Neural cell (in vitro differentiated cells): Measurements from ENCODE around the gene SLC22A23. TPM values are rescaled to one million over a fixed set of nuclear protein-coding genes. Genes with fewer than 3 reads are reported as not detected.
"Not testable (repeated sequence)": the region's sequence is repeated elsewhere in the genome, so short reads cannot be mapped to it uniquely, and the experiment has no call there.

Source experiments
- H2AFZ ChIP-seq: fragments of 200-600, 300-800 bp; sonication (generic), shearing (Covaris generic); 2 replicates; pipeline ENCODE4 v1.6.0; 2014; ENCODE audit warnings: low read depth, mild to moderate bottlenecking, antibody characterized with exemption, low read length, moderate library complexity
- H3F3A ChIP-seq: fragments of 200-600 bp; shearing (Covaris generic); 2 replicates; pipeline ENCODE4 v1.6.1; 2016; ENCODE audit warnings: mild to moderate bottlenecking, moderate library complexity, mixed read lengths, antibody characterized with exemption, low read length; ENCODE audit not compliant: insufficient read depth, poor library complexity, severe bottlenecking
- H3K27ac ChIP-seq: fragments of 200-600, 300-800 bp; sonication (generic), shearing (Covaris generic); 2 replicates; pipeline ENCODE4 v1.5.1; 2014; ENCODE audit warnings: mild to moderate bottlenecking, low read length, moderate library complexity
- H3K27me3 ChIP-seq: fragments of 300-800, 200-600 bp; sonication (generic), shearing (Covaris generic); 2 replicates; pipeline ENCODE4 v1.6.0; 2014; ENCODE audit warnings: mild to moderate bottlenecking, low read depth, low read length, moderate library complexity; ENCODE audit not compliant: insufficient read depth
- H3K36me3 ChIP-seq: fragments of 300-800, 200-600 bp; sonication (generic), shearing (Covaris generic); 2 replicates; pipeline ENCODE4 v1.5.1; 2014; ENCODE audit warnings: mild to moderate bottlenecking, antibody characterized with exemption, low read length, moderate library complexity; ENCODE audit not compliant: insufficient read depth
- H3K4me2 ChIP-seq: fragments of 300-800, 200-600 bp; sonication (generic), shearing (Covaris generic); 2 replicates; pipeline ENCODE4 v1.6.0; 2014; ENCODE audit warnings: mild to moderate bottlenecking, low read length
- H3K4me3 ChIP-seq: fragments of 300-800, 200-600 bp; sonication (generic), shearing (Covaris generic); 2 replicates; pipeline ENCODE4 v1.5.1; 2014; ENCODE audit warnings: mild to moderate bottlenecking, low read length, moderate library complexity
- H3K79me2 ChIP-seq: fragments of 200-600 bp; shearing (Covaris generic); replicated peaks from 2 replicates; pipeline ENCODE4 v1.6.0; 2014; ENCODE audit warnings: mild to moderate bottlenecking, low read length, moderate library complexity; ENCODE audit not compliant: insufficient read depth
- H3K9ac ChIP-seq: fragments of 300-800, 200-600 bp; sonication (generic), shearing (Covaris generic); 2 replicates; pipeline ENCODE4 v1.6.1; 2016; ENCODE audit warnings: mild to moderate bottlenecking, low read length, mixed read lengths
- H3K9me2 ChIP-seq: fragments of 200-600 bp; shearing (Covaris generic); 2 replicates; pipeline ENCODE4 v1.6.1; 2016; ENCODE audit warnings: mild to moderate bottlenecking, low read length, mixed read lengths; ENCODE audit not compliant: insufficient read depth
- H3K9me3 ChIP-seq: fragments of 200-600, 300-800 bp; sonication (generic), shearing (Covaris generic); 2 replicates; pipeline ENCODE4 v1.6.1; 2016; ENCODE audit warnings: mild to moderate bottlenecking, mixed run types, low read length, moderate library complexity, mixed read lengths
- H4K20me1 ChIP-seq: fragments of 200-600 bp; shearing (Covaris generic); 2 replicates; pipeline ENCODE4 v1.6.1; 2016; ENCODE audit warnings: mild to moderate bottlenecking, mixed run types; ENCODE audit not compliant: insufficient read depth
- EP300 ChIP-seq: fragments of 450-650 bp; conservative IDR thresholded peaks from 2 replicates; pipeline ENCODE4 v1.6.1; 2014; ENCODE audit warnings: antibody characterized with exemption, mild to moderate bottlenecking, moderate library complexity; ENCODE audit not compliant: poor library complexity, severe bottlenecking
- EZH2 ChIP-seq: fragments of 200-600, 300-800 bp; shearing (Covaris generic), sonication (generic); IDR thresholded peaks from 2 replicates; pipeline ENCODE4 v1.6.1; 2014; ENCODE audit warnings: antibody characterized with exemption, low read length, borderline replicate concordance, mild to moderate bottlenecking; ENCODE audit not compliant: insufficient read depth, poor library complexity, severe bottlenecking
- MXI1 ChIP-seq: fragments of 450-650 bp; conservative IDR thresholded peaks from 2 replicates; pipeline ENCODE4 v1.6.1; 2014; ENCODE audit warnings: antibody characterized with exemption, mild to moderate bottlenecking; ENCODE audit not compliant: poor library complexity, severe bottlenecking
- POLR2AphosphoS5 ChIP-seq: IDR thresholded peaks from 2 replicates; pipeline ENCODE4 v1.6.1; 2012
- RAD21 ChIP-seq: fragments of 450-650 bp; conservative IDR thresholded peaks from 2 replicates; pipeline ENCODE4 v1.6.1; 2014; ENCODE audit warnings: antibody characterized with exemption, mild to moderate bottlenecking, moderate library complexity
- SMC3 ChIP-seq: fragments of 450-650 bp; conservative IDR thresholded peaks from 2 replicates; pipeline ENCODE4 v1.6.1; 2014; ENCODE audit warnings: antibody characterized with exemption, mild to moderate bottlenecking, moderate library complexity; ENCODE audit not compliant: poor library complexity
- TAF1 ChIP-seq: IDR thresholded peaks from 2 replicates; pipeline ENCODE4 v1.6.1; 2012; ENCODE audit warnings: low read depth
- polyA plus RNA-seq: library from polyadenylated mRNA; depleted of rRNA; stranded (reverse); fragments of >200 nt; gene quantifications from 2 replicates; pipeline ENCODE4 v1.2.3, GENCODE V29; 2014
- TF ChIP-seq, protein P1 (sequence below): fragments of 450-650 bp; IDR thresholded peaks from 2 replicates; pipeline ENCODE4 v1.5.1; 2014; ENCODE audit warnings: antibody characterized with exemption, mild to moderate bottlenecking, moderate library complexity; ENCODE audit not compliant: poor library complexity, severe bottlenecking
- TF ChIP-seq, protein P2 (sequence below): IDR thresholded peaks from 2 replicates; pipeline ENCODE4 v1.6.1; 2012; ENCODE audit warnings: borderline replicate concordance

Gene SLC22A23
- polyA plus RNA-seq, 1 donor from 2014 or later = 8.8 TPM

DNA sequence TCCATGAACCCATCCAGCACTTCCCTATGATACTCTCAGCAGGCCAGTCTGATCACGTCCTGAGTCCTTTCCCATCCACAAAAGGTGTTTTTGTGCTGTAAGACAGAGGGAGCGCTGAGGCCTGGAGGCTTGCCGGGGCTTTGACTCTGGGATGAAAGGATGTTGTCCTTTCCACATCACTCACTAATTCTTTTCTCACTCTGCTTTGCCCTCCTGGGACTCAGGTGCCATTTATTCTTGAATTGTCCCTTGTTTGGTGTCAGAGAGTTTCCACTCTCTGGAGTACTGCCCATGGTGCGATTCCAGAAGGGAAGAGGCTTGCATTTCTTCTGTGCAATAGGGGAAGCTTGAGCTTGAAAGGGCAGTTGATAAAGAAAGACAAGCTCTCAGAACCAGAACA, 214.1 kb downstream of the SLC22A23 start:
- Histone ChIP-seq H3K79me2 (peaks cover 22% of the 10 kb centered on the region), H3K9me3 (no peaks in the 10 kb centered on the region), H4K20me1 (no peaks in the 10 kb centered on the region), H3K4me3 (no peak overlapping the region), H3K27ac (no peak overlapping the region), H3F3A (no peaks in the 10 kb centered on the region), H3K9me2 (no peaks in the 10 kb centered on the region), H3K27me3 (no peaks in the 10 kb centered on the region), H3K36me3 (peaks cover 11% of the 10 kb centered on the region), H3K9ac (no peak overlapping the region), H2AFZ (no peak overlapping the region), H3K4me2 (no peak overlapping the region)
- TF ChIP-seq, protein P1, sequence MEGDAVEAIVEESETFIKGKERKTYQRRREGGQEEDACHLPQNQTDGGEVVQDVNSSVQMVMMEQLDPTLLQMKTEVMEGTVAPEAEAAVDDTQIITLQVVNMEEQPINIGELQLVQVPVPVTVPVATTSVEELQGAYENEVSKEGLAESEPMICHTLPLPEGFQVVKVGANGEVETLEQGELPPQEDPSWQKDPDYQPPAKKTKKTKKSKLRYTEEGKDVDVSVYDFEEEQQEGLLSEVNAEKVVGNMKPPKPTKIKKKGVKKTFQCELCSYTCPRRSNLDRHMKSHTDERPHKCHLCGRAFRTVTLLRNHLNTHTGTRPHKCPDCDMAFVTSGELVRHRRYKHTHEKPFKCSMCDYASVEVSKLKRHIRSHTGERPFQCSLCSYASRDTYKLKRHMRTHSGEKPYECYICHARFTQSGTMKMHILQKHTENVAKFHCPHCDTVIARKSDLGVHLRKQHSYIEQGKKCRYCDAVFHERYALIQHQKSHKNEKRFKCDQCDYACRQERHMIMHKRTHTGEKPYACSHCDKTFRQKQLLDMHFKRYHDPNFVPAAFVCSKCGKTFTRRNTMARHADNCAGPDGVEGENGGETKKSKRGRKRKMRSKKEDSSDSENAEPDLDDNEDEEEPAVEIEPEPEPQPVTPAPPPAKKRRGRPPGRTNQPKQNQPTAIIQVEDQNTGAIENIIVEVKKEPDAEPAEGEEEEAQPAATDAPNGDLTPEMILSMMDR = no peak
- TF ChIP-seq SMC3 (no peak), EP300 (no peak), POLR2AphosphoS5 (no peak), MXI1 (no peak), EZH2 (no peak), TAF1 (no peak), RAD21 (no peak)
- TF ChIP-seq, protein P2, sequence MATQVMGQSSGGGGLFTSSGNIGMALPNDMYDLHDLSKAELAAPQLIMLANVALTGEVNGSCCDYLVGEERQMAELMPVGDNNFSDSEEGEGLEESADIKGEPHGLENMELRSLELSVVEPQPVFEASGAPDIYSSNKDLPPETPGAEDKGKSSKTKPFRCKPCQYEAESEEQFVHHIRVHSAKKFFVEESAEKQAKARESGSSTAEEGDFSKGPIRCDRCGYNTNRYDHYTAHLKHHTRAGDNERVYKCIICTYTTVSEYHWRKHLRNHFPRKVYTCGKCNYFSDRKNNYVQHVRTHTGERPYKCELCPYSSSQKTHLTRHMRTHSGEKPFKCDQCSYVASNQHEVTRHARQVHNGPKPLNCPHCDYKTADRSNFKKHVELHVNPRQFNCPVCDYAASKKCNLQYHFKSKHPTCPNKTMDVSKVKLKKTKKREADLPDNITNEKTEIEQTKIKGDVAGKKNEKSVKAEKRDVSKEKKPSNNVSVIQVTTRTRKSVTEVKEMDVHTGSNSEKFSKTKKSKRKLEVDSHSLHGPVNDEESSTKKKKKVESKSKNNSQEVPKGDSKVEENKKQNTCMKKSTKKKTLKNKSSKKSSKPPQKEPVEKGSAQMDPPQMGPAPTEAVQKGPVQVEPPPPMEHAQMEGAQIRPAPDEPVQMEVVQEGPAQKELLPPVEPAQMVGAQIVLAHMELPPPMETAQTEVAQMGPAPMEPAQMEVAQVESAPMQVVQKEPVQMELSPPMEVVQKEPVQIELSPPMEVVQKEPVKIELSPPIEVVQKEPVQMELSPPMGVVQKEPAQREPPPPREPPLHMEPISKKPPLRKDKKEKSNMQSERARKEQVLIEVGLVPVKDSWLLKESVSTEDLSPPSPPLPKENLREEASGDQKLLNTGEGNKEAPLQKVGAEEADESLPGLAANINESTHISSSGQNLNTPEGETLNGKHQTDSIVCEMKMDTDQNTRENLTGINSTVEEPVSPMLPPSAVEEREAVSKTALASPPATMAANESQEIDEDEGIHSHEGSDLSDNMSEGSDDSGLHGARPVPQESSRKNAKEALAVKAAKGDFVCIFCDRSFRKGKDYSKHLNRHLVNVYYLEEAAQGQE = no peak

DNA sequence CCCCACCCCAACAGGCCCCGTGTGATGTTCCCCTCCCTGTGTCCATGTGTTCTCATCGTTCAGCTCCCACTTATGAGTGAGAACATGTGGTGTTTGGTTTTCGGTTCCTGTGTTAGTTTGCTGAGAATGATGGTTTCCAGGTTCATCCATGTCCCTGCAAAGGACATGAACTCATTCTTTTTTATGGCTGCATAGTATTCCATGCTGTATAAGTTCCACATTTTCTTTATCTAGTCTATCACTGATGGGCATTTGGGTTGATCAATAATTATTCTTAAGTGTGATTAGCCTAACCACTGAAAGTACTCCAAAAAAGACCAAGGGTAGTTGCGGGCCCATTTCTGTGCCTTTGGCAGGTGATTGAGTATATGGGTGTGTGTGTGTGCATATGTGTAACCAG, 215.1 kb downstream of the SLC22A23 start:
- not testable (repeated sequence) for H3K9me2 ChIP-seq, H4K20me1 ChIP-seq, H3F3A ChIP-seq, H3K27me3 ChIP-seq, H3K9ac ChIP-seq, H2AFZ ChIP-seq, H3K4me3 ChIP-seq, H3K9me3 ChIP-seq, H3K4me2 ChIP-seq, H3K27ac ChIP-seq
- H3K36me3 ChIP-seq = peaks cover 11% of the 10 kb centered on the region
- peaks cover 26% of the 10 kb centered on the region for H3K79me2 ChIP-seq

DNA sequence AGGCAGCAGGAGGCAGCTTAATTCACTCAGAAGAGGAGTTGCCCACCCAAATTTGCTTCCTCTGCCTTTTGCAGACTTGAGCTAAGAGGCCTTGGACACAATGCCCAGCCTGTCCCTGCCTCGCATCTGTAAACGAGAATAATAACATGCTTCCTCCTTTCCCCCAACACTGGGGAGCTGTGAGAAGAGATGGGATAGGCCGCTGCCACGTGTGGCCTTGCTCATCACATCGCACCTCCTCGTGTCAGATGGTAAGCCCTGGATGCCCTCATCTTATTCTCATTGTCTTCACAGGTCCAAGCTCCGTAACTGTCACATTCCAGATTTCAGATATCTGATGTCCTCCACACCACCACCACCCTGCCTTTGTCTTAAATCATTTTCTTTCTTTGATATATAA, 216.3 kb downstream of the SLC22A23 start:
- Histone ChIP-seq H3F3A (no peaks in the 10 kb centered on the region), H3K79me2 (peaks cover 32% of the 10 kb centered on the region), H3K27me3 (no peaks in the 10 kb centered on the region), H4K20me1 (no peaks in the 10 kb centered on the region), H3K9me3 (no peaks in the 10 kb centered on the region), H3K9ac (no peak overlapping the region), H3K9me2 (no peaks in the 10 kb centered on the region), H3K4me3 (no peak overlapping the region), H3K27ac (no peak overlapping the region), H3K4me2 (no peak overlapping the region), H2AFZ (no peak overlapping the region), H3K36me3 (peaks cover 11% of the 10 kb centered on the region)
- TF ChIP-seq MXI1 (no peak), SMC3 (no peak), POLR2AphosphoS5 (no peak), EP300 (no peak), TAF1 (no peak), RAD21 (no peak), EZH2 (no peak)
- TF ChIP-seq, protein P2 = no peak
